IMR-90 (cell line): ENCODE results near the gene PTPRN2.

Source experiments
- BHLHE40 ChIP-seq: fragments of 150-350 bp; IDR thresholded peaks from 2 replicates; pipeline ENCODE4 v1.6.1; 2016; ENCODE audit warnings: mild to moderate bottlenecking, low read depth, low read length
- CEBPB ChIP-seq: IDR thresholded peaks from 2 replicates; pipeline ENCODE4 v1.6.1; 2012; ENCODE audit warnings: low read depth, low read length, improper control_type of control experiment
- CHD1 ChIP-seq: IDR thresholded peaks from 2 replicates; pipeline ENCODE4 v1.6.1; 2012; ENCODE audit warnings: low read depth, low read length, improper control_type of control experiment
- CTCF ChIP-seq: conservative IDR thresholded peaks from 2 replicates; pipeline ENCODE4 v1.5.1; 2012; ENCODE audit warnings: mild to moderate bottlenecking, low read depth, low read length, improper control_type of control experiment
- FOS ChIP-seq: fragments of 150-350 bp; IDR thresholded peaks from 2 replicates; pipeline ENCODE4 v1.6.1; 2016; ENCODE audit warnings: low read depth, low read length
- MAFK ChIP-seq: IDR thresholded peaks from 2 replicates; pipeline ENCODE4 v1.6.1; 2012; ENCODE audit warnings: low read depth, low read length, improper control_type of control experiment
- MXI1 ChIP-seq: IDR thresholded peaks from 2 replicates; pipeline ENCODE4 v1.6.1; 2012; ENCODE audit warnings: low read depth, mild to moderate bottlenecking, low read length, moderate library complexity, borderline replicate concordance
- NFE2L2 ChIP-seq: fragments of 150-350 bp; IDR thresholded peaks from 2 replicates; pipeline ENCODE4 v1.6.1; 2016; ENCODE audit warnings: low read depth, mild to moderate bottlenecking, low read length
- POLR2A ChIP-seq: IDR thresholded peaks from 2 replicates; pipeline ENCODE4 v1.6.1; 2012; ENCODE audit warnings: mild to moderate bottlenecking, low read depth, low read length
- RAD21 ChIP-seq: IDR thresholded peaks from 2 replicates; pipeline ENCODE4 v1.6.1; 2012; ENCODE audit warnings: low read length, improper control_type of control experiment
- RCOR1 ChIP-seq: IDR thresholded peaks from 2 replicates; pipeline ENCODE4 v1.6.1; 2012; ENCODE audit warnings: mild to moderate bottlenecking, low read length, improper control_type of control experiment; ENCODE audit not compliant: insufficient replicate concordance
- RFX5 ChIP-seq: IDR thresholded peaks from 2 replicates; pipeline ENCODE4 v1.8.0; 2012; ENCODE audit warnings: low read depth, mild to moderate bottlenecking, low read length, moderate library complexity
- SMC3 ChIP-seq: fragments of 150-350 bp; IDR thresholded peaks from 2 replicates; pipeline ENCODE4 v1.6.1; 2016; ENCODE audit warnings: low read depth, mild to moderate bottlenecking, antibody characterized with exemption, low read length, moderate library complexity
- USF2 ChIP-seq: fragments of 150-350 bp; IDR thresholded peaks from 2 replicates; pipeline ENCODE4 v1.6.1; 2017; ENCODE audit warnings: mild to moderate bottlenecking, antibody characterized with exemption, low read length, low read depth

GRCh38 chr7:158236400-158236799 lies 351.2 kb downstream of the PTPRN2 start:
- no peak for TF ChIP-seq CTCF
- TF ChIP-seq RFX5, result no peak
- TF ChIP-seq POLR2A, result no peak
- TF ChIP-seq RCOR1, result no peak
- no peak for TF ChIP-seq SMC3
- TF ChIP-seq FOS, result no peak
- TF ChIP-seq CHD1, result no peak
- TF ChIP-seq BHLHE40, result no peak
- no peak for TF ChIP-seq USF2
- TF ChIP-seq CEBPB, result no peak
- TF ChIP-seq RAD21, result no peak
- no peak for TF ChIP-seq MAFK
- TF ChIP-seq MXI1, result no peak
- no peak for TF ChIP-seq NFE2L2
